HFFc6 (cell line): ENCODE data around the gene QSOX1. TPM values are rescaled to one million over a fixed set of nuclear protein-coding genes. Genes with fewer than 3 reads are reported as not detected.

ENCODE experiments used
- DNase-seq: peaks from one replicate; pipeline ENCODE4 v3.0.0-alpha.2; 2018
- H3K27ac Mint-ChIP-seq: 2 replicates; pipeline ENCODE4 v1.8.0; 2020; ENCODE audit warnings: mild to moderate bottlenecking, mixed read lengths
- H3K27me3 Mint-ChIP-seq: 2 replicates; pipeline ENCODE4 v1.8.0; 2021; ENCODE audit warnings: mild to moderate bottlenecking, moderate library complexity, mixed read lengths; ENCODE audit not compliant: insufficient read depth
- H3K36me3 Mint-ChIP-seq: 2 replicates; pipeline ENCODE4 v1.8.0; 2021; ENCODE audit warnings: low read depth, mixed read lengths
- H3K4me1 Mint-ChIP-seq: 2 replicates; pipeline ENCODE4 v1.8.0; 2020; ENCODE audit warnings: low read depth, mixed read lengths
- H3K4me3 Mint-ChIP-seq: 2 replicates; pipeline ENCODE4 v1.8.0; 2020; ENCODE audit warnings: mild to moderate bottlenecking, moderate library complexity, mixed read lengths
- H3K9me3 Mint-ChIP-seq: 2 replicates; pipeline ENCODE4 v1.8.0; 2020; ENCODE audit warnings: mild to moderate bottlenecking, mixed read lengths
- total RNA-seq, 6 experiments: library from RNA; stranded (reverse); fragmentation: NEBNext Ultra II Directional; extraction: Animal tissue kit (Norgen Biotek cat#: 25700); gene quantifications; 2 replicates in 1 of 6; 3 replicates in 5 of 6; pipeline ENCODE4 v1.2.3, GENCODE V29; 2021
- TF ChIP-seq, protein P1 (sequence below): fragments of 200-600 bp; sonication (generic); IDR thresholded peaks from 2 replicates; pipeline ENCODE4 v1.5.0; 2021; ENCODE audit warnings: antibody characterized with exemption, mild to moderate bottlenecking

QSOX1 gene
- total RNA-seq, 6 experiments from 2014 or later = 321 to 467 (median 352) TPM

DNA sequence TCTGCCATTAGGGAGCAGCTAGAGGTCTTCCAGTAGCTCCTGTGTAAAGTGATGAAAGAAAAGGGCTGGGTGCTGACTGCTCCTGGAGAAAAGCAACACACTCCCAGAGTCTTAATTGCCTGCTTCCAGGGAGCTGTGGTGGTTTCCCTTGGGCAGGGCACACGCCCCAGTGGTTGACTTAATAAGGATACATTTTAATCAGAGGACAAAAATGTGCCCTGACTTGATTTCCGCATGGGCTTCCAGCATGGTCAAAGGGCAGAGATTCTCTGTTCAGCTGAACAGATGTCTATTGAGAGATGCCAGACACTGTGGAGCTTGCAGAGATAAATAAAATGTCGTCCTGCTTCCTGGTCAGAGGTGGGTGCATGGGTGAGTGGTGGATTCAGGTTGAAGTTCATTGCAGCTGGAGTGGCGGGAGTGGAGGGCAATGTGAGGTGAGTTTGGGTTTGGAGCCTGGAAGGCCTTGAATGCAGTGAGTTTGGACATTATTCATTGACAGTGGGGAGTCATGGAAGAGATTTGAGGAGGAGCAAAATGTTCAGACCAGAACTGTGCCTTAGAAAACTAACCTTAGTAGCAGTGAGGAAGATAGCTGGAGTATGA lies 16.0 kb downstream of the QSOX1 start:
- H3K4me1 Mint-ChIP-seq = peaks cover 22% of the 10 kb centered on the region
- no peak overlapping the region for H3K27ac Mint-ChIP-seq
- peaks cover 6% of the 10 kb centered on the region for H3K36me3 Mint-ChIP-seq
- no peaks in the 10 kb centered on the region for H3K9me3 Mint-ChIP-seq
- H3K27me3 Mint-ChIP-seq = peaks cover 4% of the 10 kb centered on the region
- DNase-seq = no peak
- no peak overlapping the region for H3K4me3 Mint-ChIP-seq
- TF ChIP-seq, protein P1, sequence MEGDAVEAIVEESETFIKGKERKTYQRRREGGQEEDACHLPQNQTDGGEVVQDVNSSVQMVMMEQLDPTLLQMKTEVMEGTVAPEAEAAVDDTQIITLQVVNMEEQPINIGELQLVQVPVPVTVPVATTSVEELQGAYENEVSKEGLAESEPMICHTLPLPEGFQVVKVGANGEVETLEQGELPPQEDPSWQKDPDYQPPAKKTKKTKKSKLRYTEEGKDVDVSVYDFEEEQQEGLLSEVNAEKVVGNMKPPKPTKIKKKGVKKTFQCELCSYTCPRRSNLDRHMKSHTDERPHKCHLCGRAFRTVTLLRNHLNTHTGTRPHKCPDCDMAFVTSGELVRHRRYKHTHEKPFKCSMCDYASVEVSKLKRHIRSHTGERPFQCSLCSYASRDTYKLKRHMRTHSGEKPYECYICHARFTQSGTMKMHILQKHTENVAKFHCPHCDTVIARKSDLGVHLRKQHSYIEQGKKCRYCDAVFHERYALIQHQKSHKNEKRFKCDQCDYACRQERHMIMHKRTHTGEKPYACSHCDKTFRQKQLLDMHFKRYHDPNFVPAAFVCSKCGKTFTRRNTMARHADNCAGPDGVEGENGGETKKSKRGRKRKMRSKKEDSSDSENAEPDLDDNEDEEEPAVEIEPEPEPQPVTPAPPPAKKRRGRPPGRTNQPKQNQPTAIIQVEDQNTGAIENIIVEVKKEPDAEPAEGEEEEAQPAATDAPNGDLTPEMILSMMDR = no peak

DNA sequence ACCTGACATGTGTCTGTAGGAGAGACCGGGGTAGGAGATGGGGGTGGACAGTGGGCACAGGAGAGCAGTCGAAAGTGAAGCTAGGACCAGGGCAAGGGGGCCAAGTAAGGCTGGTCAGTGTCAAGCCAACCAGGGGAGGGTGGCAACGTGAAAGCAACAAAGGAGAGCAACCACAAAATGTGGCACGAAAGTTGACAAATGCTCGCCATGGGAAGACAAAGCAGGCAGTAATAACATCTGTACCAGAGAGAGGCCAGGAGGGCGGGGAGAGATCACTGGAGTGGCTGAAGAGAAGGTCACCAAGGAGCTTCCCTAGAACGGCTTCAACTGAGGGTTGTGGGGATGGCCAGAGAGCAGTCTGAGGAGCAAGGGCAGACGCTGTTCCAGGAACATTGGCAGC lies 17.0 kb downstream of the QSOX1 start:
- TF ChIP-seq, protein P1 = no peak
- no peak overlapping the region for H3K27ac Mint-ChIP-seq
- DNase-seq = no peak
- peaks cover 5% of the 10 kb centered on the region for H3K36me3 Mint-ChIP-seq
- H3K4me1 Mint-ChIP-seq = peaks cover 21% of the 10 kb centered on the region; the same call in 1 of the 2 replicates
- no peak overlapping the region for H3K4me3 Mint-ChIP-seq
- peaks cover 4% of the 10 kb centered on the region for H3K27me3 Mint-ChIP-seq
- H3K9me3 Mint-ChIP-seq = no peaks in the 10 kb centered on the region

GRCh38 chr1:180173451-180173850 lies 18.8 kb downstream of the QSOX1 start:
- H3K4me3 Mint-ChIP-seq = no peak overlapping the region
- DNase-seq = no peak
- H3K27me3 Mint-ChIP-seq = peaks cover 2% of the 10 kb centered on the region
- no peak overlapping the region for H3K27ac Mint-ChIP-seq
- TF ChIP-seq, protein P1 = no peak
- H3K9me3 Mint-ChIP-seq = no peaks in the 10 kb centered on the region
- peaks cover 21% of the 10 kb centered on the region; the same call in 1 of the 2 replicates for H3K4me1 Mint-ChIP-seq
- peaks cover 3% of the 10 kb centered on the region for H3K36me3 Mint-ChIP-seq

DNA sequence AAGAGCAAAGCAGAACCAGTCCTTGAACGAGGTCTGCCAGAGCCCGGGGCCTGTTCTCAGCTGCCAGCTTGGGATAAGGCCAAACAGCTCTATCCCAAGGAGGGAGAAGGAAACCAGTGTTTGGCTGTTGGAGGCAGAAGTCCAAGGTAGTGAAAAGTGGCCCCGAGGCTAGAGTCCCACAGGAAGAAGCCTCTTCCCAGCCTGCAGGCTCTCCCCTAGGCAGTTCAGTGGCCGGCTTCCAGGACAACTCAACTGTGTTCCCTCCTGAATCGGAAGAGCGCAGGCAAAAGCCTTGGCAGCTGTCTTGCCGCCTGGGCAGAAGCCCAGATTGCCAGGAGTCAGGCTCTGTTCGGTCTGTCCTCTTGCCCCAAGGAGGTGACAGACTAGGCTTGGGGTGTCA lies 19.3 kb downstream of the QSOX1 start:
- Mint-ChIP-seq H3K4me1 (peaks cover 17% of the 10 kb centered on the region; the same call in 1 of the 2 replicates), H3K27me3 (peaks cover 2% of the 10 kb centered on the region), H3K4me3 (no peak overlapping the region), H3K36me3 (peaks cover 2% of the 10 kb centered on the region; the same call in 1 of the 2 replicates), H3K27ac (no peak overlapping the region), H3K9me3 (no peaks in the 10 kb centered on the region)
- TF ChIP-seq, protein P1 = no peak
- DNase-seq = no peak

- H3K9me3 Mint-ChIP-seq = no peaks in the 10 kb centered on the region
- no peak for DNase-seq
- no peak overlapping the region for H3K4me3 Mint-ChIP-seq
- no peak overlapping the region for H3K27ac Mint-ChIP-seq
- peaks cover 4% of the 10 kb centered on the region for H3K27me3 Mint-ChIP-seq
- 0 out of 2 replicates have a peak, but pooled peaks cover 11% of the 10 kb centered on the region for H3K4me1 Mint-ChIP-seq
- TF ChIP-seq, protein P1 = no peak
- H3K36me3 Mint-ChIP-seq = peaks cover 4% of the 10 kb centered on the region; the same call in 1 of the 2 replicates
Measured at GRCh38 chr1:180175291-180175690, 20.6 kb downstream of the QSOX1 start.
